Spinal cord (tissue), 10 donors: ENCODE results near the gene PDZRN4. TPM values are rescaled to one million over a fixed set of nuclear protein-coding genes. Genes with fewer than 3 reads are reported as not detected.
"Not testable (repeated sequence)": the region's sequence is repeated elsewhere in the genome, so short reads cannot be mapped to it uniquely, and the experiment has no call there.

ENCODE experiments used
- DNase-seq, 6 donors: peaks; one replicate each; pipeline versions ENCODE4 v3.0.0 to v3.0.0-alpha.2; 2013 to 2015; ENCODE audit warnings: low spot score in 6 of 6, low read depth in 4 of 6
- H3K27ac ChIP-seq: one replicate; pipeline ENCODE4 v1.5.1; 2013; ENCODE audit warnings: low read depth, low read length, control low read depth
- H3K27me3 ChIP-seq: one replicate; pipeline ENCODE4 v1.6.1; 2013; ENCODE audit warnings: low read length; ENCODE audit not compliant: control insufficient read depth, insufficient read depth
- H3K36me3 ChIP-seq: one replicate; pipeline ENCODE4 v1.6.1; 2013; ENCODE audit warnings: low read length; ENCODE audit not compliant: control insufficient read depth, insufficient read depth
- H3K4me1 ChIP-seq: one replicate; pipeline ENCODE4 v1.6.1; 2013; ENCODE audit warnings: low read length; ENCODE audit not compliant: control insufficient read depth, insufficient read depth
- H3K4me3 ChIP-seq: one replicate; pipeline ENCODE4 v1.5.1; 2013; ENCODE audit warnings: low read depth, low read length, control low read depth
- H3K9me3 ChIP-seq: one replicate; pipeline ENCODE4 v1.6.1; 2013; ENCODE audit warnings: low read length; ENCODE audit not compliant: control insufficient read depth, insufficient read depth
- WGBS: methylation state at CpG from one replicate; pipeline ENCODE4 v1.1.5; 2013; ENCODE audit warnings: missing lambda C conversion rate; ENCODE audit not compliant: insufficient coverage; 5-methylcytosine and 5-hydroxymethylcytosine counted together
- polyA plus RNA-seq, 2 donors: library from polyadenylated mRNA; unstranded; fragments of 120-200 nt; gene quantifications; one replicate each; pipeline ENCODE4 v1.2.1, GENCODE V29; 2013; ENCODE audit not compliant: insufficient read length in 2 of 2
- total RNA-seq, 2 donors: library from RNA; depleted of rRNA in 1 of 2; stranded (reverse); fragments of 120-200 nt in 1 of 2; fragments of >200 nt in 1 of 2; gene quantifications; one replicate each; pipeline versions ENCODE4 v1.2.3 to v1.2.4, GENCODE V29; 2013 to 2014
- donor health status: healthy.

Gene PDZRN4
- total and polyA plus RNA-seq, 4 donors: 5.4 to 10.9 (median 7.6) TPM

- DNase-seq: peak in 1 of 6 donors; percentile 62
- no peak overlapping the region for H3K4me3 ChIP-seq
- H3K27me3 ChIP-seq: no peaks in the 10 kb centered on the region
- no peak overlapping the region for H3K27ac ChIP-seq
- WGBS: 61% methylated on average over 4 of the region's 10 CpGs
- H3K36me3 ChIP-seq: no peaks in the 10 kb centered on the region
- no peaks in the 10 kb centered on the region for H3K4me1 ChIP-seq
- H3K9me3 ChIP-seq: no peaks in the 10 kb centered on the region
These were observed 100.2 kb downstream of the PDZRN4 start for GRCh38 chr12:41288142-41288811.

GRCh38 chr12:41289501-41289900, 101.4 kb downstream of the PDZRN4 start:
- Histone ChIP-seq H3K27ac (no peak overlapping the region), H3K4me1 (no peaks in the 10 kb centered on the region), H3K4me3 (no peak overlapping the region), H3K27me3 (no peaks in the 10 kb centered on the region), H3K36me3 (no peaks in the 10 kb centered on the region), H3K9me3 (no peaks in the 10 kb centered on the region)
- no peak for DNase-seq
- WGBS: 86% methylated on average over 2 of the region's 3 CpGs

- no peak overlapping the region for H3K27ac ChIP-seq
- H3K27me3 ChIP-seq: no peaks in the 10 kb centered on the region
- H3K36me3 ChIP-seq: no peaks in the 10 kb centered on the region
- no peaks in the 10 kb centered on the region for H3K4me1 ChIP-seq
- WGBS: 100% methylated on average over 4 of the region's 6 CpGs
- H3K9me3 ChIP-seq: no peaks in the 10 kb centered on the region
- no peak for DNase-seq
- H3K4me3 ChIP-seq: no peak overlapping the region
These were observed 104.9 kb downstream of the PDZRN4 start for GRCh38 chr12:41293011-41293410.

GRCh38 chr12:41293461-41293860, 105.3 kb downstream of the PDZRN4 start:
- no peaks in the 10 kb centered on the region for H3K4me1 ChIP-seq
- H3K9me3 ChIP-seq: no peaks in the 10 kb centered on the region
- H3K36me3 ChIP-seq: no peaks in the 10 kb centered on the region
- WGBS: no CpG with 5 or more reads among the region's 1 CpG
- peak in 1 of 6 donors; percentile 55 for DNase-seq
- H3K27ac ChIP-seq: no peak overlapping the region
- H3K4me3 ChIP-seq: no peak overlapping the region
- H3K27me3 ChIP-seq: no peaks in the 10 kb centered on the region

- Histone ChIP-seq H3K9me3 (no peaks in the 10 kb centered on the region), H3K27me3 (no peaks in the 10 kb centered on the region), H3K4me3 (no peak overlapping the region), H3K36me3 (no peaks in the 10 kb centered on the region), H3K27ac (no peak overlapping the region), H3K4me1 (no peaks in the 10 kb centered on the region)
- no peak for DNase-seq
- WGBS: 80% methylated on average over 1 of the region's 5 CpGs
These were observed 114.9 kb downstream of the PDZRN4 start for GRCh38 chr12:41302979-41303403.

GRCh38 chr12:41304526-41304925, 116.4 kb downstream of the PDZRN4 start:
- no peaks in the 10 kb centered on the region for H3K27me3 ChIP-seq
- WGBS: no CpG with 5 or more reads among the region's 1 CpG
- H3K4me1 ChIP-seq: no peaks in the 10 kb centered on the region
- no peaks in the 10 kb centered on the region for H3K36me3 ChIP-seq
- H3K4me3 ChIP-seq: no peak overlapping the region
- DNase-seq: no peak
- no peak overlapping the region for H3K27ac ChIP-seq
- no peaks in the 10 kb centered on the region for H3K9me3 ChIP-seq

GRCh38 chr12:41310367-41310766, 122.2 kb downstream of the PDZRN4 start:
- DNase-seq: no peak
- WGBS: 100% methylated on average over 1 of the region's 2 CpGs
- Histone ChIP-seq H3K36me3 (no peaks in the 10 kb centered on the region), H3K27me3 (no peaks in the 10 kb centered on the region), H3K4me3 (no peak overlapping the region), H3K4me1 (no peaks in the 10 kb centered on the region), H3K9me3 (no peaks in the 10 kb centered on the region), H3K27ac (no peak overlapping the region)

- H3K4me3 ChIP-seq: no peak overlapping the region
- H3K36me3 ChIP-seq: no peaks in the 10 kb centered on the region
- H3K27ac ChIP-seq: no peak overlapping the region
- H3K9me3 ChIP-seq: no peaks in the 10 kb centered on the region
- no peaks in the 10 kb centered on the region for H3K4me1 ChIP-seq
- no peaks in the 10 kb centered on the region for H3K27me3 ChIP-seq
- DNase-seq: peak in 1 of 6 donors; percentile 52
- no CpG with 5 or more reads among the region's 2 CpGs for WGBS
These were observed 123.8 kb downstream of the PDZRN4 start for GRCh38 chr12:41311883-41312282.

- H3K4me3 ChIP-seq, H3K27ac ChIP-seq: not testable (repeated sequence)
These were observed 124.3 kb downstream of the PDZRN4 start for GRCh38 chr12:41312451-41312850.

GRCh38 chr12:41325336-41325735, 137.2 kb downstream of the PDZRN4 start:
- WGBS: no CpG with 5 or more reads among the region's 3 CpGs
- H3K27ac ChIP-seq: no peak overlapping the region
- no peaks in the 10 kb centered on the region for H3K36me3 ChIP-seq
- H3K4me3 ChIP-seq: no peak overlapping the region
- DNase-seq: no peak
- H3K27me3 ChIP-seq: no peaks in the 10 kb centered on the region
- no peaks in the 10 kb centered on the region for H3K9me3 ChIP-seq
- H3K4me1 ChIP-seq: no peaks in the 10 kb centered on the region

More at GRCh38 chr12:41312451-41312850, 124.3 kb downstream of the PDZRN4 start:
- not testable (repeated sequence) for H3K4me1 ChIP-seq, H3K36me3 ChIP-seq, DNase-seq, H3K27me3 ChIP-seq, H3K9me3 ChIP-seq
- no CpG with 5 or more reads among the region's 4 CpGs for WGBS
